Pulmonary artery endothelial cell (primary cell): ENCODE results near the gene GALNT6. TPM values are rescaled to one million over a fixed set of nuclear protein-coding genes. Genes with fewer than 3 reads are reported as not detected.

Experiments
- DNase-seq: peaks from one replicate; pipeline ENCODE4 v3.0.0-alpha.2; 2011; ENCODE audit warnings: low read depth, low spot score
- total RNA-seq: library from RNA; depleted of rRNA; stranded (reverse); fragments of >200 nt; gene quantifications from 2 replicates; pipeline ENCODE4 v1.2.3, GENCODE V29; 2014

GALNT6 gene
- total RNA-seq, 1 donor from 2014 or later: 75.0 TPM

DNA sequence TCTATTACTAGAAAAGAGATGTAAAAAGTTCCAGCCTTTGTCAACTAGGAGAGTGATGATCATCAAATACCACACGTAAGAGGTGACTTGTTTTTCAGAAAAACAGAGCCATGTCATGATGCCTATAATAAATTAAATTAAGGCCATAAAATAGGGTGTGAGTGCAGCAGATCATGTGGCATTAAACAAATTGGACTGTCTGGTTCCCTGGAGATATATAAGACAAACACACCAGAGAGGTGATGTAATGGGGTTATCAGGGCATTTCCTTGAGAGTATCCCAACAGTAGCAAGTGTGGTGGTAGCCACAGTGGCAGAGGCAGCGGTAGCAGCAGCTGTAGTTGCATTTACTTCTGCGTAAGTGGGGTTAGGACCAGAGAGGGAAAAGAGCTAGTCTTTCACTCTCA, 14.6 kb upstream of the GALNT6 start:
- DNase-seq: no peak

DNA sequence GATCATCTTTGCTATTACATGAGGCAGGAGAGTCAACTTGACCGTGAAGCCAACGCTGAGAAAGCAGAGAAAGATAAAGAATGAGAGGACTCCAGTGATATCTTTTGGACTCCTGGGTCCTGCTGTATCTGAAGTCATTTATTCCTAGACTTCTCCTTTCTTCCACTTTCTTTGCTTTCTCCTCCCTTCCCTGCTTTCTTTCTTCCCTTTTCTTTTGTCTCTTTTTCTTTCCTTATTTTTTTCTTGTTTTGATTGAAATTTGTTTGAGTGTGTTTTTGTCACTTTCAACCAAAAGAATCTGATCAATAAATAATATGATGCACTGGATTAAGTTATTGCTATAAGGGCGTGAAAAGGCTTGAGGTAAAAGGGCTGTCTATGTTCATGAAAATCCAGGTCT, 13.4 kb upstream of the GALNT6 start:
- no peak for DNase-seq

DNA sequence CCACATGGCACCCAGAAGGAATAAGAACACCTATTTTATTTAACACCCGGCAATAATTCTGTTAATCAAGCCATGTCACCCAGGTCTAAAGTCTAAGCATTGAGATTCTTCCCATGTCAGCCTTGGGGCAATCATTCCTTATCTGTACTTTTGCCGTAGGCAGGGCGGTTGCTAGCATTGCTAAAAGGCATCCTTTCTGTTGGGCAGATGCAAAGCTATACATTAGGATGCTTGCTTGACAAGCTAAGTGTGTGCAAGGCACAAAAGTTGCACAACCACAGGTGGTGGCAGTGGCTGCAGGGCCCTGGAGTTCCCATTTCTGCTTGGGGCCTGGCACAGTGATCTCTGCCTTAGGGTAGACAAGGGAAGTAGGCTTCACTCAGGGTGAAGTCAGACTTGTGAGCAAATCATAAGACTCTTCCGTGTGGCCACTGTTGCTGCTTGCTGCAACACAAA, 12.5 kb upstream of the GALNT6 start:
- DNase-seq: no peak

DNA sequence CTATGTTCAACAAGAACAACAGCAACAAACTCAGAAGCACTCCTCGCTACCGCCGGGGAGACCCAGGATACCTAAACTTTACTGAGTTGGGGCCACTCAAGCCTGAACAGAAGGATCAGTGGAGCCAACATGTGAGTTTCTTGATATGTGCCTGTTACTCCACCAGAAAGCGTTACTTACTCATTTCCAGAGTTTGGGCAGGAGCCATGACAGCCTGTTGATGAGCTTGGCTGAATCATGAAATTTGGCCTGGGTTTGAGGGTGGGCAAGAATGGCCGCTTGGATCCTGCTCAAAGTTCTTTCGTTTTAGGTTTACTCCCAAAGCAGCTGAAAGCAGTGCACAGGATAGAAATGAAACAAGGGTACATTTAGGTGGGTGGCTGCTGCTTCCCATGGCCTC, 12.0 kb upstream of the GALNT6 start:
- no peak for DNase-seq

DNA sequence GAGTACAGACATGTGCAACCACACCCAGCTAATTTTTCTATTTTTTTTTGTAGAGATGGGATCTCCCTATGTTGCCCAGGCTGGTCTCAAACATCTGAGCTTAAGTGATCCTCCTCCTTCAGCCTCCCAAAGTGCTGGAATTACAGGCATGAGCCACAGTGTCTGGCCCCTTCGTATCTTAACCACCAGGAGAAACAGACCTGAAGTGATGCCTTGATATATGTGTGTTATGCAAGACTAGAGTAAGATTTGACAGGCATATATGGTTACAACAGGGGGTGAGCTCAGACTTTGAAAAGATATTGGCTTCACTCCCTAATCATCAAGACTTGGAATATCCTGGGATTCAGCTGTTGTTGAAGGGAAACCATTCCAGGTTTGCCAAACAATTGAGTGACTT, 10.7 kb upstream of the GALNT6 start:
- no peak for DNase-seq

DNA sequence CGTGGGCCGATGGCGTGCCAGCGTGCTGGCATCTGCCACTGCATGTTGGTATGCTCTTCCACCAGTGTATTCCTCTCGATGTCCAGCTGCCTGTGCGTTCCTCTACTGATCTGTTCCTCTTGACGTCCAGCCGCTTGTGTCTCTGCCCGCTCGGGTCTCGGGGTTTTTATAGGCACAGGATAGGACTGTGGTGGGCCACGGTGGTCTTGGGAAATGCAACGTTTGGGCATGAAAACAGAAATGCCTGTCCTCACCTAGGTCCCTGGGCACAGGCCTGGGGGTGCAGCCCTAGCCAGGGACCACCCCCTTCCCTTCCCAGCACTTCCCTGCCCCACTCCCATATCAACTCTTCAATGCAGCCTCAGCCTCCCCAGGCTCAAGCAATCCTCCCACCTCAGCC, 10.3 kb upstream of the GALNT6 start:
- DNase-seq: no peak

DNA sequence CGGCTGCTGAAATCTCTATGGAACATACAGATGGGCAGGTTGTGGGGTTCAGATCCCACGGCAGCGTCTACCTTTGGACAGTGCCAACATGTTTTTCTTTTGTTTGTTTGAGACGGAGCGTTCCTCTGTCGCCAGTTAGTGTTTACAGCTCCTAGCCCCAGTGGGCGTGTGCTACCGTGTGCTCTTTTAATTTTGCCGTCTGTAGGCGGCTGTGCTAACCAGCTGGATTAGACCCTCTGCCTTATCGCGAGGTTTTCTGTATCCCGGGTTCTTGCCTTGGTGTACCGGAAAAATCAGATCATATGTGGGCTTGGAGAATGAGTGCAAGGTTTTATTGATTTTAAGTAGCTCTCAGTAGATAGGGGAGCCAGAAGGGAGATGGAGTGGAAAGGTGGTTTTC, 9.8 kb upstream of the GALNT6 start:
- DNase-seq: no peak

DNA sequence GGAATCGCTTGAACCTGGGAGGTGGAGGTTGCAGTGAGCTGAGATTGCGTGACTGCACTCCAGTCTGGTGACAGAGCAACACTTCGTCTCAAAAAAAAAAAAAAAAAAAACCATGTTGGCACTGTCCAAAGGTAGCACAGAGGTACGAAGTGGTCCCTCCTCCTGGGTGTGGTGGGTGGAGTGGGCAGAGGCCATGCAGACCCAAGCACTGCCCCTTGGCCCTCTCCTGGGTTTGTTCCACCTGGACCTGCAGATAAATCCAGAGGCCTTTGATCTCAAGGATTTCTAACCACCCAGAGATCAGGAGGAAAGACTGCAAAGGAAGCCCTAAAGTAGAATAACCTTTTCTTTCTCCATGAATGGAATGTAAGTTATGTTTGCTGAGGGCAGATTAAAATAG, 8.7 kb upstream of the GALNT6 start:
- DNase-seq: no peak

DNA sequence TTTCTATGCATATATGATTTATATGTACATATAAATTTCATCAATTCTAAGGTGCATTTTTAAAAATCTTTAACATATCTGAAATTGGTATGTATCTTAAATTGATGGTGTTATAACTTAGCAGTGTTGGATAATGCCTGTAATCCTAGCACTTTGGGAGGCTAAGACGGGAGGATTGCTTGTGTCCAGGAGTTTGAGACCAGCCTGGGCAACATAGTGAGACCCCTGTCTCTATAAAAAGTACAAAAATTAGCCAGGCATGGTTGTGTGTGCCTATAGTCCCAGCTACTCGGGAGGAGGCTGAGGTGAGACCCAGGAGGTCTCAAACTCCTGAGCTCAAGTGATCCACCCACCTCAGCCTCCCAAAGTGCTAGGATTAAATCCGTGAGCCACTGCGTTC, 6.5 kb upstream of the GALNT6 start:
- no peak for DNase-seq

DNA sequence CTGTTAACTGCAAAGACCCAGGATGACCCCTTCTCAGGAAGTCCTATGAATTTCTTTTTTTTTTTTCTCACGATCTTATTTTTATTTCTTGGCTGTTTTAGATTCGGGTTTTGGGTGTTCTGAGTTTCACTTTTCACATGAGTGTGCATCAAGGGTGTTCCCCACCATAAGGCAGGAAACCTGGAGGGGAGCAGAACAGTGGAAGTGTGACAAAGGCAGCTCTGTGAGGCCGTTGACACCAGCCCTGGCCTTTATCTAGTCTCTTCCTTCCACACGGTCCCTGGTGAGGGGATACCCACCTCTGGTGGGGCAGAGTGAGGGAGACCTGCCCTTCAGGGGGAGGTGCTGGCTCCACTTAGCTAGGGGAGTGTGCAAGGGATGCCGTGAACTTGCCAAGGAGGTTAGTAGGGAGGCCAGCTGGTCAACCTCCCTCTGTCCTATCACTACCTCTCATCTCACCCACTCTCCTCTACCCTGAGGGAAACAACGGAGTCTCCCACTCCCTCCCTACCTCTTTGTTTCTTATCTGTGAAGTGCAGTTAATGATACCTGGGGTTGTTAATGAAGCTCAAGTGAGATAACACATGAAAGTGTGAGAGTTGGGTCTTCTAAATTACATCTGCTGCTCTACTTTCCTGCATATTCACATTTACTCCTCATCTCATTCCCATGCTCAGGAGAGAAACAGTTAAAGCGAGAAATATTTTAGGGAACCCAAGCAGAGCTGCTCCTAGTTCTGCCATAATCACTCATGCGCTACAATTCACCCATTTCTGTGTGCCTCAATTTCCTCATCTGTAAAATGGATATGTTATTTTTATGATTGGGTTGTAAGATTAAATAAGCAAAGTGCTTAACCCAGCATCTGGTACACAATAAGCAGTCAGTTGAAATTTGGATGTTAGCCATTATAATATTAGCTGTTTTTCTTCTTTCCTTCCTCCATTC, 4.4 kb upstream of the GALNT6 start:
- no peak for DNase-seq

DNA sequence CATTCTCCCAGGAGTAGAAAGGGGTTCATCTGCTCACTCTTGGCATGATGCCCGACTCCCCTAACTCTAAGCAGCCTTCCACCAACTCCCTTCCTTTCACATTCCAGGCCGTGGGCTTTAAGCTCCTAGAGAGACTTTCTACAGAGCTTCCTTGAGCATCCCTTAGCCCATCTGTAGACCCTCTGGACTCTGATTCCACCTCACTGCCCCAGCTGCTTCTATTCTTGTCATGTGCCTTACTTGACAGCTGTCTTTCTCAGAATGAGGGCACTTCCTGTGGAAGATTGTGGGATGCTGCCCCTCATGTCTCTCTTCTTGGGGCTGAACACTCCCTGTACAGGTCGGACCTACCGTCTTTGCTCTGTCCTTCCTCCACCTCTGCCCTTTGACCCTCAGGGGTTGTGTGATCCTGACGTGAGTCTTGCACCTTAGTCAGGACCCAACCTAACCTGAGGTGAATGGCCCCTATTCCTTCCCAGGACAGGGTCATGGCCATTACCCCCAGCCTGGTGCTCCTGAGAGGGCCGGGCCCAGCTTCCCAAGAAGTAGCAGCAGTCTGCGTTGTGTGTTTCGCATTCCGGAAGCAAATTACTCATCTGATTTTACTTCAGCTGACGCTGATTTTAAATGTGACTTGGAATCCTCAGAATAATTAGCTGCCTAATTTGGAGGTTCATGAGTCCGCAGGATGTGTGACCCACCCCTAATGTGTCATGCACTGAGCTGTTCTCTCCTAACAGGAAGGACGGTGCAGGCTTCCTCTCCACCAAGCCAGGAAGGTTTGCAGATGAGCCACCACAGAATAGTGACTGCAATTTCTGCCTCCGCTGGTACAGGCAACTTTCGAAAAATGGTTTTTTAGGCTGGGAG, 2.7 kb upstream of the GALNT6 start:
- peak; percentile 77 for DNase-seq

DNA sequence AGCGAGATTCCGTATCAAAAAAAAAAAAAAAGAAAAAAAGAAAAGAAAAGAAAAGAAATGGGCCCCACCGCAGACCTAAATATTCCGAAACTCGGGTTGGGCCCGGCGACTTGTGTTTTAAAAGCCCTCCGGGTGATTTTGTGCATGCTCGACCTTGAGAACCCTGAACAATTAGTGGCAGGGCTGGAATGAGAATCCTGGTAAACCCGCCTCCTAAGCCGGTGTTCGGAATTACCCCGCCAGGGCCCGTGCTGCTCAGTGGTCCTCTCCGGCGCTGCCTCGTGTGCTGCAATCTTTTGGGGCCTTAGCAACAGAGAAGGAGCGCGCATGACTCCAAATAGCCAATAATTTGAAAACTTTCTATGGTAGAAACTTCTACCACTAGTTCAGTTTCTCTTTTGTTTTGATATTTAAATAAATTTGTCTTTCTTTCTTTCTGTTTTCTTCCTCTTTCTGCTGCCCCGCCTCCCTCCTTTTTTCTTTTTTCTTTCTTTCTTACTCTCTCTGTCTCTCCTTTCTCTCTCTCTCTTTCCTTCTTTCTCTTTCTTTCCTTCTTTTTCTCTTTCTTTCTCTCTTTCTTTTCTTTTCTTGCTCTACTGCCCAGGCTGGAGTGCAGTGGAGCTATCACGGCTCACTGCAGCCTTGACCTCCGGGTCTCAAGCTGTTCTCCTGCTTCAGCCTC, 1.5 kb upstream of the GALNT6 start:
- no peak for DNase-seq

DNA sequence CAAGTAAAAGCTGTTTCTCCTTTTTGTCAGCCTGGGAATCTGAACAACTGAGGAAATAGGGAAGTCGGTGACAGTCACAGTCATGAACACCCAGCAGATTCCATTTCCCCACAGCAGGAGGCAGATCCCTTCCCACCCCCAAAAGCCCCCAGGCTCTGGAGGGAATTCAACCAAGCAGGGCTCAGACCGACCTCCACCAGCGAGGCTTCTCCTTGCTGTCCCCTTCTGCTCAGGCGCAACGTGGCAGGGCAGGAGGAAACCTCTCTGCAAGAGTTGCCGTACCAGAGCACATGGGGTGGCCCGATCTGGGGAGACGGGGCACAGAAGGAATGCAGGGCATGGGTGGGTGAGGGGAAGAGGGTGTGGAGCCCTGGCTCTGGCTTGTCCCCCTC, 319 bp downstream of the GALNT6 start:
- DNase-seq: no peak

DNA sequence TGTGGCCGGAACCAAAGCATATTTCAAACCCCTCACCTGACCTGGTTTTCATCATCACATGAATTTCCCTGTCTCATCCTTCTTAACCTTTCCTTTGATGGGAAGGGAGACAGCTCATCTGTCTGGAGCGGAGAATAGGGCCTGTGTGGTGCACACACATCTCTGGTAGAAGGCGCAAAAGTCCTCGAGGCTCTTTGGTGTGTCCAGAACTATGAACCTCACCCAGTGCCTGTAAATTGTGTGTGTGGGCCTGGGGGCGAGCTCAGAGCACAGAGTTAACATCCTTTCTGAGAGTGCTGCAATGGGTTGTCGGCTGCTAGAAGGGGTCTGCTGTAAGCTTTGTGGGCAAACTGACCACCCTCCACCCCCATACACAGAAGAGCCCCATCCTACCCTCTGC, 749 bp downstream of the GALNT6 start:
- no peak for DNase-seq

DNA sequence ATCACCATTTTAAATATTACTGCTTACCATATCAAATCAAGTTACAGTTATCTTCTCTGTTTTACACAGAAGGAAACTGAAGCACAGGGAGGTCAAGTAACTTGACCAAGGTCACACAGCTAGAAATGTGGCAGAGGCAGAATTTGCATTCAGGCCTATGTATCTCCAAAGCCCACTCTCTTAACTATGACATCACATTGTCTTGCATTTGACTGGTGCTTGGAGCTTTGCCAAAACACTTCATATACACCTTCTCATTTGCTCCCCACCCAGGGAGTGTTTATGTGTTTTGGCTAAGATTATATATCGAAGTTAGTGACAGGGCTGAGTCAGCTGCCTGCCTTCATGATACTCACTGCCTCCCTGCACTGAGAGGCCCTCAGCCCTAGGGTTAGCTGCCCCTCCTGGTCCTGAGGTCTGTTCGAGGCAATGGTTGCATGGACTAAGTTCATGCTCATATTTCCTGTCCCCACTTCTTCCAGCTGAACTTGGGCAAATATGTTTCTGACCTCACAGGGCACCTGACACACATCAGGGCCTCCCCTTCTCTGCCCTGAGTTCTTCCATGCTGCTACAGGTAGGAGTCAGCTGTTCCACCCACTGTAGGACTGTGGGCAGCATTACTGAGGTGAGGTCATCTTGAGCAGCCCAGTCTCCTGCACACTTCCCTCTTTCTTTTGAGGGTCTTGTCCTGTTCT, 1.8 kb downstream of the GALNT6 start:
- DNase-seq: no peak

DNA sequence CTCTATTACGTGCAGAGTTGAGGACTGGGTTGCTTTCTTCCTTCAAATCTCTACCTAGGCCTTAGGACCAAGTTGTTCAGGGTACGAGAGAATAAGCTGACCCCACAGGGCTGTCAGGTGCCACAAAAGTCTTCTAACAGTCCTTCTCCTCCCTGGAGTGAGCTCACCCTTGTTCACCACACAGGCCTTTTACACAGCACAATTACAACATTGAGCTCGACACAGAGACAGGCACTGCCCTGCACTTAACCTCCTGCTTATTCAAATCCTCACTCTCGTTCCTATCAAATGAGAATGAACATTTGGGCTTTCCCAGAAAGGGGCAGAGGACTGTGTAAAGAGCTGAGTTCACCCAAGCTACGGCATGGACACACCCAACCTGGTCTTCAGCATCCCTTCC, 2.4 kb downstream of the GALNT6 start:
- DNase-seq: no peak

DNA sequence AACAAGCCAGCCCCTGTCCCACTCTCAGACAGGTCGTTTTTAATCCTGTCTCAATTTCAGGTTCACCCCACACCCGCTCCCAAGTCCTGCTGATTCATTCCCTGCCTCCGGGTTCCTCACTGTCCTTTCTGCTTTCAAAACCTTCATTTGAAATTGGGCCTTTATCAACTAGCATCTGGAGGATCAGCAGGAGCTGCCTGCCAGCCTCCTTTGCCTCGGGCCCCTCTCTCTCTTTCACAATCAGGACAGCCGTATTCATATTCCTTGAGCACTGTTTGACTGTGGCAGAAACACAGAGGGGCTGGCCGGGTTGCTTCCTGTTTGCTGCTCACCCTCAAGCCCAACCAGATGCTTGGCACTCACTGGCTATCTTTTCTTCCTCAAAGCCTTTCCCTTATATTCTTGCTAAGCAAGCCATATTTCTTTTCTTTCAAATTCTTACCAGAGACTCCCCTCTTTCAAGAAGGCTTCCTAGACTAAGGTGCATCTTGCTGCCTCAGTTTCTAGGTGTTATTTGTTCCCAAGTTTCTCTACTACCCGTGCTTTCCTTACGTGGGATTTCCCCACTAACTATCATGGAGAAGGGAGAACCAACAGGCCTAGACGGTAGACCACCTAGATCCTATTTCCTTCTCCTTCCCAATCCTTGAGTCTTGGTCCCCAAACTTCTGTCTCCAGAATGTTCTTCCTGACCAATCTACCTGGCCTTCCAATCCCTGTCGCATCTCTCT, 3.0 kb downstream of the GALNT6 start:
- no peak for DNase-seq

DNA sequence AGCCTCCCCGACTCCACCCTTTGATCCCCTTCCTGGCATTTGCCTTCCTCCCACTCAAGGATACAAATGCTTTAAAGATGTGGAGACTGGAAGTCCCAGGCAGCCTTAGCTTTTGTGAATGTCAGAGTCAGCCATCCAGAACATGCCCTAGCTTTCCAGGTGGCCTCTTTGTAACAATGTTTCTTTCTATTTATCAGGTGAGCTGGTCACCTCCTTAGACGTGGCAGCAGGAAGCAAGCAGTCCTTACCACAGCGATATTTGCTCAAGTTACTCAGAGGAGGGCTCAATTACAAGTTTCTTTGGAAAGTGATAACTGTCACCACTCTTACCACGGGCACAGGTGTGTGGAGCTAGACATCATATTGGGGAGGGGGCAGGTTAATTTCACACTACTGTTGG, 4.9 kb downstream of the GALNT6 start:
- DNase-seq: no peak

DNA sequence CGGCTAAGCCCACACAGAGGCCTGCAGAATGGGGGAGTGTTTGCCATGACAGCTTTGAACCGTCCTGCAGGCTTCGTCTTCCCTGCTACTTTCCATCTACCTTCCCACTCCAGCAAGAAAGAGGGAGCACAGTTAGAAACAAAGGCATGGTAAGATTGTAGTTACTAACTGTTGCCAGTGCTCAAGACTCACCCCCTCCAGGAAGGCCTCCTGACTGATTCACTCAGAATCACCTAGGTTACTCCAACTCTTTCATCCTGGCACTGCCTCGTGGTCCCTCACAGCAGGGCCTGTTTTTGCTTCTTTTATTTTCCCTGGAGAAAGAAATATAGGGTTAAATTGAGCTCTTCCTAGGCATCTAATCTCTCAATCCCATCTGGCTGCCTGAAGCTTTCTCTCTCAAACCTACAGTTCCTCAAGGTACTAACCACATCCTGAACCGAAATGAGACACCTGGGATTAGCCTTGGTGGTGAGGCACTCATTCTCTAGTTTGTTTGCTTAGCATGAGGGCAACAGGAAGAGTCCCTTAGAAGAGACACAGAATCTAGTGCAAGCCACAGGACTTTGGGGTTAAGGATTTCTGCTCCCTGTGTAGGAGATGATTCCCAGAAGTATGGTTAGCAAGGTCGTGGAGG, 7.8 kb downstream of the GALNT6 start:
- no peak for DNase-seq

DNA sequence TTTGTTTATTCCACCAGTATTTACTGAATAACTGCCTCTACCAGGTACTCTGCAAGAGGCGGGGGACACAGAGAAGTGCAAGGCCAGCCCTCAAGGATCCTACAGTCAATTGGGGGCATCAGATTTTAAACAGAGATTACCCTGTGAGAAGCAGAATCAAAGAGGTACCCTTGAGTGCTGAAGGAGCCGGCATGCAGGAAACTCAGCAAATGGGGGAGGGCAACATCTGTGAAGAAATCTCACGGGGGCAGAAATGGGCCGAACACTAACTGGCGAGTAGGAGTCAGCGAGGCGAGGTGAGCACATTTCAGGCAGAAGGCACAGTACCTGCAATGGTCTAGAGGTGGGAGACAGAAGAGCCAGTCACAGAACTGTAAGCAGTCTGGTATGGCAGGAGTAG, 9.0 kb downstream of the GALNT6 start:
- no peak for DNase-seq
